HepG2 (cell line): ENCODE results near the gene UBE2L6. TPM values are rescaled to one million over a fixed set of nuclear protein-coding genes. Genes with fewer than 3 reads are reported as not detected.

Experiments used
- ATAC-seq: fragments of 200-7000 bp; cut with Tn5 transposase; 3 replicates; pipeline ENCODE4 v1.9.1; 2020; ENCODE audit warnings: mild to moderate bottlenecking, moderate library complexity
- BruUV-seq: library from RNA; stranded (reverse); fragments of 400-500 nt; replicated peaks from 2 replicates; lab custom pipeline; 2021; lab: Mats Ljungman, UMichigan
- CTCF ChIA-PET: fragments of 300-600 bp; formaldehyde crosslinking; extraction: SDS; loops from one replicate; lab custom pipeline; 2021; ENCODE audit warnings: low total read pairs, inconsistent platforms, low intra/inter-chr PET ratio; lab: Yijun Ruan, JAX
- POLR2A ChIA-PET: fragments of 350-600 bp; sonication (Branson Sonifier 250); formaldehyde crosslinking; loops from one replicate; lab custom pipeline; 2020; ENCODE audit warnings: antibody characterized with exemption, inconsistent platforms; lab: Yijun Ruan, JAX
- DNase-seq: peaks from one replicate; pipeline ENCODE4 v3.0.0-alpha.2; 2015; ENCODE audit warnings: low spot score
- FAIRE-seq: peaks from 3 replicates; lab custom pipeline; 2011; peaks lifted over from hg19 to GRCh38; lab: Jason Lieb, UNC
- H2AFZ ChIP-seq: one replicate; pipeline ENCODE4 v1.6.1; 2011; ENCODE audit warnings: low read length, inconsistent platforms
- H3K27ac ChIP-seq: fragments of 300-600 bp; 3 replicates; pipeline ENCODE4 v1.8.0; 2011; ENCODE audit warnings: mixed run types, mild to moderate bottlenecking, mixed read lengths, low read length, inconsistent platforms; ENCODE audit not compliant: insufficient read depth; ENCODE audit errors: extremely low read length
- H3K27me3 ChIP-seq, 2 experiments: fragments of 200-600 bp in 1 of 2; 2 replicates in 1 of 2; 3 replicates in 1 of 2; pipeline versions ENCODE4 v1.6.0 to v1.8.0; 2011; ENCODE audit warnings: low read length in 2 of 2, mild to moderate bottlenecking in 2 of 2, moderate library complexity in 2 of 2, inconsistent platforms in 1 of 2; ENCODE audit not compliant: insufficient read depth in 2 of 2, control insufficient read depth in 1 of 2
- H3K36me3 ChIP-seq, 2 experiments: fragments of 200-600 bp in 1 of 2; replicated peaks in 1 of 2; 2 replicates in 1 of 2; 3 replicates in 1 of 2; pipeline versions ENCODE4 v1.5.1 to v1.8.0; 2011; ENCODE audit warnings: low read length in 2 of 2, inconsistent platforms in 1 of 2; ENCODE audit not compliant: insufficient read depth in 2 of 2, control insufficient read depth in 1 of 2
- H3K4me1 ChIP-seq: 2 replicates; pipeline ENCODE4 v1.5.1; 2012; ENCODE audit warnings: low read length, inconsistent platforms; ENCODE audit not compliant: insufficient read depth
- H3K4me2 ChIP-seq: 2 replicates; pipeline ENCODE4 v1.6.0; 2011; ENCODE audit warnings: low read depth, low read length, inconsistent platforms
- H3K4me3 ChIP-seq, 3 experiments: fragments of 200-600 bp in 1 of 3; sonication (generic), shearing (Covaris generic) in 1 of 3; replicated peaks in 1 of 3; 2 replicates each; pipeline ENCODE4 v1.5.1; 2011 to 2016; ENCODE audit warnings: low read length in 3 of 3, inconsistent platforms in 2 of 3, low read depth in 2 of 3, mild to moderate bottlenecking in 2 of 3, control low read depth in 1 of 3, mixed read lengths in 1 of 3; ENCODE audit not compliant: insufficient read depth in 1 of 3
- H3K79me2 ChIP-seq: one replicate; pipeline ENCODE4 v1.6.1; 2011; ENCODE audit warnings: low read length, inconsistent platforms; ENCODE audit not compliant: insufficient read depth
- H3K9ac ChIP-seq: 2 replicates; pipeline ENCODE4 v1.6.0; 2011; ENCODE audit warnings: mild to moderate bottlenecking, low read depth, low read length, inconsistent platforms; ENCODE audit not compliant: insufficient read depth
- H3K9me3 ChIP-seq: 2 replicates; pipeline ENCODE4 v1.5.1; 2012; ENCODE audit warnings: mild to moderate bottlenecking, low read length
- H4K20me1 ChIP-seq: 2 replicates; pipeline ENCODE4 v1.6.0; 2011; ENCODE audit warnings: inconsistent platforms, mild to moderate bottlenecking, low read length, moderate library complexity; ENCODE audit not compliant: insufficient read depth
- ATF1 ChIP-seq: IDR thresholded peaks from 2 replicates; pipeline ENCODE4 v1.6.1; 2016; ENCODE audit warnings: mild to moderate bottlenecking, control low read depth
- BRD4 ChIP-seq: sonication (generic); formaldehyde crosslinking; IDR thresholded peaks from 2 replicates; pipeline ENCODE4 v1.4.0; 2020; ENCODE audit warnings: missing genetic modification reagents
- DNMT1 ChIP-seq: sonication (generic); formaldehyde crosslinking; IDR thresholded peaks from 2 replicates; pipeline ENCODE4 v1.5.1; 2020; ENCODE audit warnings: mild to moderate bottlenecking, missing genetic modification reagents
- HOXA3 ChIP-seq: sonication (generic); formaldehyde crosslinking; IDR thresholded peaks from 2 replicates; pipeline ENCODE4 v1.5.0; 2020; ENCODE audit warnings: missing genetic modification reagents
- PCBP1 ChIP-seq: fragments of 200-400 bp; formaldehyde crosslinking; IDR thresholded peaks from 2 replicates; pipeline ENCODE4 v1.6.1; 2017; ENCODE audit warnings: mild to moderate bottlenecking, low read depth, low read length, borderline replicate concordance
- RBM39 ChIP-seq: fragments of 200-400 bp; formaldehyde crosslinking; IDR thresholded peaks from one replicate; pipeline ENCODE4 v1.6.1; 2018; ENCODE audit warnings: antibody characterized with exemption, mild to moderate bottlenecking, low read depth, low read length; ENCODE audit not compliant: poor library complexity, severe bottlenecking
- SRF ChIP-seq: IDR thresholded peaks from 2 replicates; pipeline ENCODE4 v1.6.1; 2011; ENCODE audit warnings: mild to moderate bottlenecking, low read depth, low read length, moderate library complexity
- SYNCRIP ChIP-seq: fragments of 200-400 bp; formaldehyde crosslinking; IDR thresholded peaks from 2 replicates; pipeline ENCODE4 v1.6.1; 2018; ENCODE audit warnings: mild to moderate bottlenecking, low read depth, low read length; ENCODE audit not compliant: insufficient read depth
- ZNF225 ChIP-seq: sonication (generic); formaldehyde crosslinking; IDR thresholded peaks from 2 replicates; pipeline ENCODE4 v1.4.0; 2020; ENCODE audit warnings: mild to moderate bottlenecking, missing genetic modification reagents
- ZNF556 ChIP-seq: sonication (generic); formaldehyde crosslinking; IDR thresholded peaks from 2 replicates; pipeline ENCODE4 v1.4.0; 2020; ENCODE audit warnings: mild to moderate bottlenecking, missing genetic modification reagents, borderline replicate concordance
- ZNF772 ChIP-seq: sonication (generic); formaldehyde crosslinking; IDR thresholded peaks from 2 replicates; pipeline ENCODE4 v1.5.0; 2020; ENCODE audit warnings: mild to moderate bottlenecking, missing genetic modification reagents
- ZSCAN20 ChIP-seq: sonication (generic); formaldehyde crosslinking; IDR thresholded peaks from 2 replicates; pipeline ENCODE4 v1.4.0; 2020; ENCODE audit warnings: missing genetic modification reagents, mild to moderate bottlenecking, borderline replicate concordance
- WGBS: methylation state at CpG from one replicate; pipeline ENCODE4 v1.1.6; 2017; ENCODE audit warnings: low lambda C conversion rate; 5-methylcytosine and 5-hydroxymethylcytosine counted together
- in situ Hi-C: cut with HindIII; loops from 2 replicates; pipeline ENCODE4 v1.10.0; 2017; ENCODE audit warnings: low pct_unique_long_range_greater_than_20kb; ENCODE audit not compliant: extremely low pct_ligation_motif_present
- intact Hi-C: fragments of 100-400 bp; cut with micrococcal nuclease; formaldehyde crosslinking; loops from one replicate; pipeline ENCODE4 v1.10.0; 2022; ENCODE audit not compliant: unreplicated experiment
- polyA plus RNA-seq, 8 experiments: library from polyadenylated mRNA; depleted of rRNA in 3 of 8; stranded (reverse) in 7 of 8; unstranded in 1 of 8; fragments of >200 nt; fragmentation: Illumina TruSeq in 4 of 8; extraction: Trizol in 4 of 8; gene quantifications; 2 replicates each; pipeline versions ENCODE4 v1.2.1 to v1.2.3, GENCODE V29; 2011 to 2016; ENCODE audit warnings: low read depth in 4 of 8, missing spikeins in 1 of 8, mixed read lengths in 1 of 8; ENCODE audit not compliant: insufficient read depth in 1 of 8
- total RNA-seq, 5 experiments: library from RNA; depleted of rRNA; stranded (reverse); fragments of >200 nt; fragmentation: Illumina TruSeq; extraction: Trizol; gene quantifications; 2 replicates each; pipeline ENCODE4 v1.2.3, GENCODE V29; 2016; ENCODE audit warnings: low read depth in 1 of 5
- TF ChIP-seq, protein P1 (sequence below): sonication (generic); formaldehyde crosslinking; IDR thresholded peaks from 2 replicates; pipeline ENCODE4 v1.8.1; 2023; ENCODE audit warnings: mild to moderate bottlenecking, moderate library complexity, missing genetic modification reagents
- TF ChIP-seq, protein P2 (sequence below): sonication (generic); formaldehyde crosslinking; IDR thresholded peaks from 2 replicates; pipeline ENCODE4 v1.4.0; 2020; ENCODE audit warnings: missing genetic modification reagents, borderline replicate concordance

Gene UBE2L6
- total and polyA plus RNA-seq, 2 of the 13 experiments (the other 11 are each of a cell fraction or from before 2014, with no cell fraction given), result 30.3 to 30.4 TPM

DNA sequence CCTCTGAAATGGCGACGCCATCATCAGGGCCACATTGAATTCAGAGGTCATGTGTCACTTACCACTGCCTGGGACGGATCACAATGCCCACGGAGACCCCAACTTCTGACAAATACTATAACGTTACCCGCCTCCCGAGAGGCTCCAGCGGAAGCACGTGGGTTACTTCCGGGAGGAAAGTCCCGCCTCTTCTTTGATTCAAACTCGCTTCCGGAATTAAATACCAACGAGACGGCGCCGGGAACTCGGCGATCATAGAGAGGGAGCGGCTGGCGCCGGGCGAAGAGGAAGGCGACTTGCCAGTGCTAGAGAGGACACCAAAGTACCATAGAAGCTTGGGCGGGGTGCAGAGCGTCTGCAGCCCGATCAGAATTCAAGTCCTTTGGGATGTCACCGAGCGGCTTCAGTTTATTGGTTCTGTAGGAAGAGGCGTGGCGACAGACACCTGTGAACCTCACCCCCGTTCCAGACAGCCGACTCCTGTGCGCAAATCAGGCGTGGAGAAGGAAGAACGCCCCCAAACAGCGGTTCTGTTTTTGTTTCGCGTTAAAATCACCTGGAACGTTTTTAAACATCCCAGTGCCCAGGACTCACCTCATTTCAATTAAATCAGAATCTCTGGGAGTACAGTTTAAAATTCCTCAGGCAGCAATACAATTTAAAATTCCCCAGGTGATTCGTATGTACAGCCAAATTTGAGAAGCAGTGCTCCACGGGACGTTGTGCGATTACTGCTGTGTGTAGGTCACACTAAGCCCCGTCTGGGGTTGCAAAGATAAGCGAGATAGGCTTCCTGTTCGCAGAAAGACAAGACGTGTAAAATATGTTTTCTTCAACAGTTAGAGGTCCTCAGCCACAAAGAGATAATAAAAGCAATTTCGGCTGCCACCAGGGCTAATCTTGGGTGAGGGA lies 36.6 kb downstream of the UBE2L6 start, which contains the start of gene TIMM10:
Gene TIMM10, minus strand, starts transcription at position 159 of the 912 bp plus-strand sequence. CDS start 565 bp downstream, outside the sequence.
- peak; percentile 96 for FAIRE-seq
- in situ Hi-C loops (loop anchor here (5.0 kb wide), 1 partner anchor 184 kb away; no protein-coding TSS in a partner anchor), intact Hi-C loops (loop anchor here (1.0 to 5.0 kb wide), 3 partner anchors 17 to 111 kb away; no protein-coding TSS in a partner anchor)
- peaks cover 42% of the 10 kb centered on the region for H3K4me1 ChIP-seq
- H3K9me3 ChIP-seq, result no peaks in the 10 kb centered on the region
- peak within 1 kb of the TSS; percentile 64 for H3K27ac ChIP-seq
- peaks cover 13% of the 10 kb centered on the region for H3K79me2 ChIP-seq
- peak; percentile 99 for DNase-seq
- POLR2A ChIA-PET, result interaction anchor here (0.6 to 2.6 kb wide), 12 partner anchors 10 to 110 kb away, joined by 3 to 13 read pairs (median 4); partner anchors contain the start of gene SLC43A1
- ATAC-seq, result peak; percentile 98
- peak within 1 kb of the TSS; percentile 80 to 98 (median 96) for H3K4me3 ChIP-seq
- H3K27me3 ChIP-seq, result peaks cover 0 to 5% of the 10 kb centered on the region in 2 experiments; a peak in 1 of 5 replicates
- WGBS, result 0% methylated on average over 35 of the region's 49 CpGs
- BruUV-seq, result no TSS peak
- peaks cover 0 to 5% of the 10 kb centered on the region in 2 experiments; a peak in 1 of 5 replicates for H3K36me3 ChIP-seq
- H2AFZ ChIP-seq, result peak within 1 kb of the TSS; percentile 95
- H3K9ac ChIP-seq, result peak within 1 kb of the TSS; percentile 90
- no peaks in the 10 kb centered on the region for H4K20me1 ChIP-seq
- CTCF ChIA-PET, result interaction anchor here (1.0 to 1.3 kb wide), 3 partner anchors 37 to 110 kb away, joined by 3 to 4 read pairs (median 3); no protein-coding TSS in a partner anchor
- peak within 1 kb of the TSS; percentile 95 for H3K4me2 ChIP-seq
- TF ChIP-seq DNMT1 (no peak), ZSCAN20 (CRISPR knock-in tag) (0 out of 2 replicates have a peak, but pooled peaks have one; percentile 49), PCBP1 (no peak), BRD4 (CRISPR knock-in tag) (0 out of 2 replicates have a peak, but pooled peaks have one; percentile 52), ATF1 (CRISPR knock-in tag) (peak; percentile 86), HOXA3 (CRISPR knock-in tag) (peak; percentile 84), SRF (peak; percentile 2; the same call in 1 of the 2 replicates), RBM39 (peak; percentile 61), SYNCRIP (no peak), ZNF772 (CRISPR knock-in tag) (peak; percentile 77), ZNF556 (CRISPR knock-in tag) (no peak; the same call in 1 of the 2 replicates), ZNF225 (no peak)
- TF ChIP-seq, protein P1, sequence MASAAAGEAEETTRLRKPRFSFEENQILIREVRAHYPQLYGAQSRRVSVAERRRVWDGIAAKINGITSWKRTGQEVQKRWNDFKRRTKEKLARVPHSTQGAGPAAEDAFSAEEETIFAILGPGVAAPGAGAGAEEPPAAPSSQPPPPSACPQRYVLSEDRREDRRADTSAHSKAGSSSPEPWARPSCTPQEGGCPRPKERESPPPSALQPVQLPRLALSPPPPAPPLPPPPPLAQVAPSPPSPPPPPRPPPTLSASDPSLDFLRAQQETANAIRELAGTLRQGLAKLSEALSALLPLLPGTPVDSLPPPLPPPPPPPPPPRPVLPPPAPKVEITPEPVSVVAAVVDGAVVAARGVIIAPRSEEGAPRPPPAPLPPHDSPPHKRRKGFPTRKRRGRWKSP (CRISPR knock-in tag), result peak; percentile 59
- TF ChIP-seq, protein P2, sequence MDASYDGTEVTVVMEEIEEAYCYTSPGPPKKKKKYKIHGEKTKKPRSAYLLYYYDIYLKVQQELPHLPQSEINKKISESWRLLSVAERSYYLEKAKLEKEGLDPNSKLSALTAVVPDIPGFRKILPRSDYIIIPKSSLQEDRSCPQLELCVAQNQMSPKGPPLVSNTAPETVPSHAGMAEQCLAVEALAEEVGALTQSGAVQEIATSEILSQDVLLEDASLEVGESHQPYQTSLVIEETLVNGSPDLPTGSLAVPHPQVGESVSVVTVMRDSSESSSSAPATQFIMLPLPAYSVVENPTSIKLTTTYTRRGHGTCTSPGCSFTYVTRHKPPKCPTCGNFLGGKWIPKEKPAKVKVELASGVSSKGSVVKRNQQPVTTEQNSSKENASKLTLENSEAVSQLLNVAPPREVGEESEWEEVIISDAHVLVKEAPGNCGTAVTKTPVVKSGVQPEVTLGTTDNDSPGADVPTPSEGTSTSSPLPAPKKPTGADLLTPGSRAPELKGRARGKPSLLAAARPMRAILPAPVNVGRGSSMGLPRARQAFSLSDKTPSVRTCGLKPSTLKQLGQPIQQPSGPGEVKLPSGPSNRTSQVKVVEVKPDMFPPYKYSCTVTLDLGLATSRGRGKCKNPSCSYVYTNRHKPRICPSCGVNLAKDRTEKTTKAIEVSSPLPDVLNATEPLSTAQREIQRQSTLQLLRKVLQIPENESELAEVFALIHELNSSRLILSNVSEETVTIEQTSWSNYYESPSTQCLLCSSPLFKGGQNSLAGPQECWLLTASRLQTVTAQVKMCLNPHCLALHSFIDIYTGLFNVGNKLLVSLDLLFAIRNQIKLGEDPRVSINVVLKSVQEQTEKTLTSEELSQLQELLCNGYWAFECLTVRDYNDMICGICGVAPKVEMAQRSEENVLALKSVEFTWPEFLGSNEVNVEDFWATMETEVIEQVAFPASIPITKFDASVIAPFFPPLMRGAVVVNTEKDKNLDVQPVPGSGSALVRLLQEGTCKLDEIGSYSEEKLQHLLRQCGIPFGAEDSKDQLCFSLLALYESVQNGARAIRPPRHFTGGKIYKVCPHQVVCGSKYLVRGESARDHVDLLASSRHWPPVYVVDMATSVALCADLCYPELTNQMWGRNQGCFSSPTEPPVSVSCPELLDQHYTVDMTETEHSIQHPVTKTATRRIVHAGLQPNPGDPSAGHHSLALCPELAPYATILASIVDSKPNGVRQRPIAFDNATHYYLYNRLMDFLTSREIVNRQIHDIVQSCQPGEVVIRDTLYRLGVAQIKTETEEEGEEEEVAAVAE (CRISPR knock-in tag), result peak; percentile 86
